ENCODE measurements around the gene PDC.

- no peak for TF ChIP-seq EZH2 (IDR thresholded peaks at IDR 0.05; ENCODE audit: low read length)
- TF ChIP-seq CTCF (optimal IDR thresholded peaks at IDR 0.05 in 1 of 3, IDR thresholded peaks at IDR 0.05 in 1 of 3, conservative IDR thresholded peaks at IDR 0.05 in 1 of 3; ENCODE audit: extremely low read depth in 1 of 3, insufficient read depth in 2 of 3, low read length in 3 of 3) = no peak
Measured at GRCh38 chr1:186454981-186455380, 5.9 kb downstream of the PDC start.

All from keratinocyte (primary cell).